Measurements from ENCODE around the gene NPC1L1.

DNA sequence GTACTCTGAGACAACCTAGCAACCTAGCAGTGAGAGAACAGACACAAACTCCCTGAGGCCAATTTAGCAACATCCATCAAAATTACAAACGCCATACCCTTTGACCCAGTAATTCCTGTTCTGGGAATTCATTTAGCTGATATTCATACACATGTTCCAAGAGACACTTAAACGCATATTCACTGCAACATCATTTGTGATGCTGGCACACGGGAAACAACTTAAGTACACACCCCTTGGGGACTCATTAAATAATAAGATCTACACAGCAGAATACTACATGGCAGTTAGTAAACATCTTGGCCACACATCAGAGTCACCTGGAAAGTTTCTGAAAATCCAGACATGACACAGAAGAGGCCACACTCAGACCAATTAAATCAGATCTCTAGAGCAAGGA, 68.3 kb downstream of the NPC1L1 start:
- TF ChIP-seq, protein P1, sequence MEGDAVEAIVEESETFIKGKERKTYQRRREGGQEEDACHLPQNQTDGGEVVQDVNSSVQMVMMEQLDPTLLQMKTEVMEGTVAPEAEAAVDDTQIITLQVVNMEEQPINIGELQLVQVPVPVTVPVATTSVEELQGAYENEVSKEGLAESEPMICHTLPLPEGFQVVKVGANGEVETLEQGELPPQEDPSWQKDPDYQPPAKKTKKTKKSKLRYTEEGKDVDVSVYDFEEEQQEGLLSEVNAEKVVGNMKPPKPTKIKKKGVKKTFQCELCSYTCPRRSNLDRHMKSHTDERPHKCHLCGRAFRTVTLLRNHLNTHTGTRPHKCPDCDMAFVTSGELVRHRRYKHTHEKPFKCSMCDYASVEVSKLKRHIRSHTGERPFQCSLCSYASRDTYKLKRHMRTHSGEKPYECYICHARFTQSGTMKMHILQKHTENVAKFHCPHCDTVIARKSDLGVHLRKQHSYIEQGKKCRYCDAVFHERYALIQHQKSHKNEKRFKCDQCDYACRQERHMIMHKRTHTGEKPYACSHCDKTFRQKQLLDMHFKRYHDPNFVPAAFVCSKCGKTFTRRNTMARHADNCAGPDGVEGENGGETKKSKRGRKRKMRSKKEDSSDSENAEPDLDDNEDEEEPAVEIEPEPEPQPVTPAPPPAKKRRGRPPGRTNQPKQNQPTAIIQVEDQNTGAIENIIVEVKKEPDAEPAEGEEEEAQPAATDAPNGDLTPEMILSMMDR (IDR thresholded peaks at IDR 0.05; ENCODE audit: insufficient read depth, low read length): no peak
- TF ChIP-seq, protein P2, sequence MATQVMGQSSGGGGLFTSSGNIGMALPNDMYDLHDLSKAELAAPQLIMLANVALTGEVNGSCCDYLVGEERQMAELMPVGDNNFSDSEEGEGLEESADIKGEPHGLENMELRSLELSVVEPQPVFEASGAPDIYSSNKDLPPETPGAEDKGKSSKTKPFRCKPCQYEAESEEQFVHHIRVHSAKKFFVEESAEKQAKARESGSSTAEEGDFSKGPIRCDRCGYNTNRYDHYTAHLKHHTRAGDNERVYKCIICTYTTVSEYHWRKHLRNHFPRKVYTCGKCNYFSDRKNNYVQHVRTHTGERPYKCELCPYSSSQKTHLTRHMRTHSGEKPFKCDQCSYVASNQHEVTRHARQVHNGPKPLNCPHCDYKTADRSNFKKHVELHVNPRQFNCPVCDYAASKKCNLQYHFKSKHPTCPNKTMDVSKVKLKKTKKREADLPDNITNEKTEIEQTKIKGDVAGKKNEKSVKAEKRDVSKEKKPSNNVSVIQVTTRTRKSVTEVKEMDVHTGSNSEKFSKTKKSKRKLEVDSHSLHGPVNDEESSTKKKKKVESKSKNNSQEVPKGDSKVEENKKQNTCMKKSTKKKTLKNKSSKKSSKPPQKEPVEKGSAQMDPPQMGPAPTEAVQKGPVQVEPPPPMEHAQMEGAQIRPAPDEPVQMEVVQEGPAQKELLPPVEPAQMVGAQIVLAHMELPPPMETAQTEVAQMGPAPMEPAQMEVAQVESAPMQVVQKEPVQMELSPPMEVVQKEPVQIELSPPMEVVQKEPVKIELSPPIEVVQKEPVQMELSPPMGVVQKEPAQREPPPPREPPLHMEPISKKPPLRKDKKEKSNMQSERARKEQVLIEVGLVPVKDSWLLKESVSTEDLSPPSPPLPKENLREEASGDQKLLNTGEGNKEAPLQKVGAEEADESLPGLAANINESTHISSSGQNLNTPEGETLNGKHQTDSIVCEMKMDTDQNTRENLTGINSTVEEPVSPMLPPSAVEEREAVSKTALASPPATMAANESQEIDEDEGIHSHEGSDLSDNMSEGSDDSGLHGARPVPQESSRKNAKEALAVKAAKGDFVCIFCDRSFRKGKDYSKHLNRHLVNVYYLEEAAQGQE (IDR thresholded peaks at IDR 0.05; ENCODE audit: insufficient replicate concordance, low read depth): no peak
- no peak for TF ChIP-seq POLR2AphosphoS5 (IDR thresholded peaks at IDR 0.05; ENCODE audit: low read depth)
